Gastroesophageal sphincter (tissue), 3 donors: Measurements from ENCODE around the gene NEK6.

ENCODE experiments used
- CTCF ChIP-seq, 4 experiments: fragments of 200-600 bp in 2 of 4; fragments of 450-650 bp in 2 of 4; sonication (generic) in 1 of 4; IDR thresholded peaks; one replicate each; pipeline ENCODE4 v1.5.1; 2017 to 2019; ENCODE audit warnings: antibody characterized with exemption in 4 of 4, mild to moderate bottlenecking in 2 of 4, moderate library complexity in 2 of 4
- POLR2A ChIP-seq, 2 donors: fragments of 450-650 bp; IDR thresholded peaks; one replicate each; pipeline ENCODE4 v1.6.1; 2017; ENCODE audit warnings: antibody characterized with exemption in 2 of 2, mild to moderate bottlenecking in 2 of 2, moderate library complexity in 1 of 2
- POLR2AphosphoS5 ChIP-seq: sonication (generic); formaldehyde crosslinking; IDR thresholded peaks from one replicate; pipeline ENCODE4 v1.6.1; 2017; ENCODE audit warnings: antibody characterized with exemption

- TF ChIP-seq POLR2AphosphoS5 (no peak), POLR2A (IDR thresholded peaks at IDR 0.05) (no peak), CTCF (IDR thresholded peaks at IDR 0.05) (no peak)
Measured at GRCh38 chr9:124254261-124254682, 3.5 kb upstream of the NEK6 start.
